ENCODE results near the gene PCID2. TPM values are rescaled to one million over a fixed set of nuclear protein-coding genes. Genes with fewer than 3 reads are reported as not detected.

The PCID2 gene
- total and polyA plus RNA-seq, 8 donors, result 25.9 to 81.7 (median 40.9) TPM

- Histone ChIP-seq H3K4me1 (no peaks in the 10 kb centered on the region), H3K27ac (no peak overlapping the region), H3K9me3 (no peaks in the 10 kb centered on the region), H3K4me3 (no peak overlapping the region), H3K36me3 (peaks cover 0 to 7% (median 0%) of the 10 kb centered on the region in 4 donors), H3K27me3 (no peaks in the 10 kb centered on the region)
- WGBS, 5 donors, result 68 to 75% (median 73%) methylated on average over 11 of the region's 11 CpGs
- intact Hi-C loops (cut with DNase I; ENCODE audit: low total_unique reads), result no loop called here
- no peak for DNase-seq
- no peak for TF ChIP-seq EP300 (IDR thresholded peaks at IDR 0.05)
- TF ChIP-seq CTCF (IDR thresholded peaks at IDR 0.05), result no peak
- no peak for TF ChIP-seq POLR2A (IDR thresholded peaks at IDR 0.05)
- no peak for TF ChIP-seq POLR2AphosphoS5 (IDR thresholded peaks at IDR 0.05)
These were observed 70.7 kb downstream of the PCID2 start for GRCh38 chr13:113137691-113138298.

- WGBS, 5 donors, result 62 to 77% (median 69%) methylated on average over 2 of the region's 2 CpGs
- no peaks in the 10 kb centered on the region for H3K9me3 ChIP-seq
- intact Hi-C loops (cut with DNase I; ENCODE audit: low total_unique reads), result no loop called here
- TF ChIP-seq EP300 (IDR thresholded peaks at IDR 0.05) (no peak), POLR2A (IDR thresholded peaks at IDR 0.05) (no peak), CTCF (IDR thresholded peaks at IDR 0.05) (no peak), POLR2AphosphoS5 (IDR thresholded peaks at IDR 0.05) (no peak)
- peaks cover 0 to 5% (median 1%) of the 10 kb centered on the region in 3 donors for H3K27me3 ChIP-seq
- no peaks in the 10 kb centered on the region for H3K36me3 ChIP-seq
- peaks cover 0 to under 1% (median 0%) of the 10 kb centered on the region in 4 donors for H3K4me1 ChIP-seq
- DNase-seq, result peak in 1 of 2 donors; percentile 10
- H3K4me3 ChIP-seq, result no peak overlapping the region
- H3K27ac ChIP-seq, result no peak overlapping the region
These were observed 73.1 kb downstream of the PCID2 start for GRCh38 chr13:113135281-113135760.

DNA sequence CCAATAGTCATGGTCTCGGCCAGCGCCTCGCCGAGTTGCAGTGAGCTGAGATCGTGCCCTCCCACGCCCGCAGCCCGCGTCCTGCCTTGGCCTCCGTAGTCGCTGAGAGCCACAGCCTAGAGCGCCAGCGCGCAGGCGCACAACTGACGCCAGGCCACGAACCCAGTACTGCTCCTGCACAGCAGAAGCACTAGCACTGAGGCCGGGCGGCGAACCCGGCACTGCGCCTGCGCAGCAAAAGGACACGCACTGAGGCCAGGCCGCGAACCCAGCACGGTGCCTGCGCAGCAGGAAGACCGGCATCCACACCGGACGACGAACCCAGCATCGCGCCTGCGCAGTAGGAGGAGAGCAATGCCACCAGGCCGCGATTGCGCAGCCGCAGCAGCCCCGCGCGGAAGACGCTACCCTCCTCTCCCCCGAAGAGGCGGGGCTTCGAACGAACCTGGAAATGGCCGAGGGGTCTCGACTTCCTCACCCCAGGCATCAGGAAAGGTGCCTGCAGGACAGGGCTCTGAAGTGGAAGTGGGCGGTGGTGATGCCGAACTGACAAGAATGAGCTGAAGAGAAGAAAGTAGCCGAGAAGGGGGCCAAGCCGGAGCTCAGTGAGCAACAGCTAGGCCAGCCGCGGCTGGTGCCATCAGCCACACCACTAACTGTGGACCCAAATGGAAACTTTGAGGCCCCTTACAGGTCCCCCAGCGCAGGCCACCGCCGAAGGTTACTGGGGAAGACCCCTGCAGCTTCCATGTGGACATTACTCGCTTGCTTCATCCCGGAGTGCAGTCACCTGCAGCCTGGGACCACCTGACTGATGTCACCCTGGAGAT is 78.3 kb downstream of the PCID2 start:
- H3K36me3 ChIP-seq, result no peaks in the 10 kb centered on the region
- DNase-seq, result peak; percentile 21 to 60
- no peak overlapping the region for H3K27ac ChIP-seq
- no peaks in the 10 kb centered on the region for H3K9me3 ChIP-seq
- H3K4me1 ChIP-seq, result peaks cover 0 to 9% (median 7%) of the 10 kb centered on the region in 4 donors
- peak overlapping the region; percentile 14 to 35 (median 31) for H3K4me3 ChIP-seq
- intact Hi-C loops (cut with DNase I; ENCODE audit: low total_unique reads), result no loop called here
- H3K27me3 ChIP-seq, result peaks cover 0 to 21% (median 9%) of the 10 kb centered on the region in 3 donors
- no peak for TF ChIP-seq EP300 (IDR thresholded peaks at IDR 0.05)
- TF ChIP-seq POLR2A (IDR thresholded peaks at IDR 0.05), result no peak
- TF ChIP-seq CTCF (IDR thresholded peaks at IDR 0.05), result no peak
- no peak for TF ChIP-seq POLR2AphosphoS5 (IDR thresholded peaks at IDR 0.05)
- 34 to 53% (median 45%) methylated on average over 29 to 60 of the region's 60 CpGs for WGBS, 5 donors

DNA sequence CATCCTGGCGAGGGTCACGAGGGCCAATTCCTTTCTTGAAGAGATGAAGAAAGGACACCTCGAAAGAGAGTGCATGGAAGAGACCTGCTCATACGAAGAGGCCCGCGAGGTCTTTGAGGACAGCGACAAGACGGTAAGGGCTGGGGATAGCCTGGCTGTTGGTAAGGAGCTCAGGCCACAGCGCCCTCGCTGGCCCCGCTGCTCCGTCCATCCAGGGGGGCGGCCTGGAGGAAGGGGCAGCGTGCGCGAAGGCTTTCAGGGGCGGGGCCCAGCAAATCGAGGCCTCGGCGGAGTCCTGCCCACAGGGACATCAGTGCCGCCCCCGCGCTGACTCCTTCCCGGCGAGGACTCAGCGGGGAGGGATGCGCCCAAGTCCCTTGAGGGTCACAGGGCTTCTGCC is 79.0 kb downstream of the PCID2 start:
- 70 to 75% (median 72%) methylated on average over 27 of the region's 27 CpGs for WGBS, 5 donors
- Histone ChIP-seq H3K4me1 (peaks cover 0 to 9% (median 7%) of the 10 kb centered on the region in 4 donors), H3K9me3 (no peaks in the 10 kb centered on the region), H3K27me3 (peaks cover 0 to 21% (median 9%) of the 10 kb centered on the region in 3 donors), H3K4me3 (peak overlapping the region in 3 of 4 donors; percentile 14 to 35 (median 29)), H3K36me3 (no peaks in the 10 kb centered on the region), H3K27ac (no peak overlapping the region)
- no peak for DNase-seq
- intact Hi-C loops (cut with DNase I; ENCODE audit: low total_unique reads), result no loop called here
- TF ChIP-seq EP300 (IDR thresholded peaks at IDR 0.05), result no peak

Small RNA genes within 50 kb of the gene (small RNA-seq; reads per million reads assigned to genes)
- gene AL137002.1, result 0 reads per million in 4 donors

Other genes with a start within 250 kb of the PCID2 start
- 100 to 1,000 TPM in 1 of 5 donors, 10 to 100 TPM in 4; 39.1 to 363 (median 58.6) TPM for gene MCF2L, start 239.5 kb downstream of the PCID2 start, total RNA-seq
- 10 to 100 TPM; 10.8 to 20.0 (median 13.3) TPM for gene MCF2L, start 239.5 kb downstream of the PCID2 start, polyA plus RNA-seq
- gene F7, start 102.9 kb downstream of the PCID2 start, total RNA-seq, result not detected
- under 1 TPM in 1 of 3 donors, not detected in 2; 0.10 TPM for gene F7, start 102.9 kb downstream of the PCID2 start, polyA plus RNA-seq
- gene F10, start 85.9 kb downstream of the PCID2 start, total RNA-seq, result 10 to 100 TPM in 1 of 5 donors, 1 to 10 TPM in 1, under 1 TPM in 1, not detected in 2; 0.45 to 14.9 (median 3.0) TPM
- gene F10, start 85.9 kb downstream of the PCID2 start, polyA plus RNA-seq, result 1 to 10 TPM; 3.1 to 8.0 (median 3.5) TPM
- gene PROZ, start 50.0 kb downstream of the PCID2 start, total RNA-seq, result 1 to 10 TPM in 1 of 5 donors, not detected in 4; 1.9 TPM
- under 1 TPM in 1 of 3 donors, not detected in 2; 0.08 TPM for gene PROZ, start 50.0 kb downstream of the PCID2 start, polyA plus RNA-seq
- gene CUL4A, start 944 bp upstream of the PCID2 start, total RNA-seq, result 100 to 1,000 TPM; 107 to 153 (median 148) TPM
- 10 to 100 TPM; 24.4 to 31.0 (median 25.6) TPM for gene CUL4A, start 944 bp upstream of the PCID2 start, polyA plus RNA-seq
- 100 to 1,000 TPM in 2 of 5 donors, 10 to 100 TPM in 3; 44.0 to 121 (median 70.3) TPM for gene LAMP1, start 88.6 kb upstream of the PCID2 start, total RNA-seq
- 10 to 100 TPM; 20.9 to 52.2 (median 47.9) TPM for gene LAMP1, start 88.6 kb upstream of the PCID2 start, polyA plus RNA-seq
- gene GRTP1, start 155.5 kb upstream of the PCID2 start, total RNA-seq, result 10 to 100 TPM in 2 of 5 donors, 1 to 10 TPM in 3; 1.2 to 15.1 (median 5.4) TPM
- gene GRTP1, start 155.5 kb upstream of the PCID2 start, polyA plus RNA-seq, result 10 to 100 TPM; 12.4 to 16.3 (median 15.1) TPM
- gene ADPRHL1, start 244.8 kb upstream of the PCID2 start, total RNA-seq, result 1 to 10 TPM; 1.7 to 6.7 (median 2.4) TPM
- 1 to 10 TPM; 2.2 to 5.5 (median 4.1) TPM for gene ADPRHL1, start 244.8 kb upstream of the PCID2 start, polyA plus RNA-seq

Measured in stomach (tissue), 9 donors.